Spleen (tissue), 7 donors: Measurements from ENCODE around the gene WASHC3.
"Not testable (repeated sequence)": the region's sequence is repeated elsewhere in the genome, so short reads cannot be mapped to it uniquely, and the experiment has no call there.

Source experiments
- POLR2A ChIP-seq, 3 donors: fragments of 450-650 bp; IDR thresholded peaks; one replicate each; pipeline ENCODE4 v1.5.1; 2017; ENCODE audit warnings: antibody characterized with exemption in 3 of 3, mild to moderate bottlenecking in 1 of 3
- POLR2AphosphoS5 ChIP-seq, 3 donors: sonication (generic); formaldehyde crosslinking; IDR thresholded peaks; one replicate each; pipeline ENCODE4 v1.5.1; 2017; ENCODE audit warnings: antibody characterized with exemption in 3 of 3
- TF ChIP-seq, protein P1 (sequence below), 11 experiments: fragments of 200-600 bp in 7 of 11; fragments of 450-650 bp in 4 of 11; sonication (generic) in 4 of 11; IDR thresholded peaks in 8 of 11; conservative IDR thresholded peaks in 3 of 11; 1 replicate in 7 of 11; 2 replicates in 4 of 11; pipeline versions ENCODE4 v1.4.0 to v1.8.0; 2016 to 2021; ENCODE audit warnings: antibody characterized with exemption in 11 of 11, inconsistent platforms in 4 of 11, mild to moderate bottlenecking in 1 of 11
- donor health status: DM: no; HTN: no; CAD: no; lungs with moderate emphysema.
- donor health status: DM: no; HTN: no; CAD: no.
- donor health status: DM: no; HTN: no; CAD: no.

GRCh38 chr12:102089228-102089835, 27.5 kb upstream of the WASHC3 start:
- not testable (repeated sequence) for TF ChIP-seq POLR2AphosphoS5, POLR2A (IDR thresholded peaks at IDR 0.05)
- TF ChIP-seq, protein P1, sequence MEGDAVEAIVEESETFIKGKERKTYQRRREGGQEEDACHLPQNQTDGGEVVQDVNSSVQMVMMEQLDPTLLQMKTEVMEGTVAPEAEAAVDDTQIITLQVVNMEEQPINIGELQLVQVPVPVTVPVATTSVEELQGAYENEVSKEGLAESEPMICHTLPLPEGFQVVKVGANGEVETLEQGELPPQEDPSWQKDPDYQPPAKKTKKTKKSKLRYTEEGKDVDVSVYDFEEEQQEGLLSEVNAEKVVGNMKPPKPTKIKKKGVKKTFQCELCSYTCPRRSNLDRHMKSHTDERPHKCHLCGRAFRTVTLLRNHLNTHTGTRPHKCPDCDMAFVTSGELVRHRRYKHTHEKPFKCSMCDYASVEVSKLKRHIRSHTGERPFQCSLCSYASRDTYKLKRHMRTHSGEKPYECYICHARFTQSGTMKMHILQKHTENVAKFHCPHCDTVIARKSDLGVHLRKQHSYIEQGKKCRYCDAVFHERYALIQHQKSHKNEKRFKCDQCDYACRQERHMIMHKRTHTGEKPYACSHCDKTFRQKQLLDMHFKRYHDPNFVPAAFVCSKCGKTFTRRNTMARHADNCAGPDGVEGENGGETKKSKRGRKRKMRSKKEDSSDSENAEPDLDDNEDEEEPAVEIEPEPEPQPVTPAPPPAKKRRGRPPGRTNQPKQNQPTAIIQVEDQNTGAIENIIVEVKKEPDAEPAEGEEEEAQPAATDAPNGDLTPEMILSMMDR (IDR thresholded peaks at IDR 0.05 in 8 of 11, conservative IDR thresholded peaks at IDR 0.05 in 3 of 11), result not testable (repeated sequence)
